ENCODE results near the gene GRHL1.
"Not testable (repeated sequence)": the region's sequence is repeated elsewhere in the genome, so short reads cannot be mapped to it uniquely, and the experiment has no call there.

Gene GRHL1

GRCh38 chr2:9951522-9952285, at the start of gene GRHL1:
GRHL1 (plus strand) TSS chr2:9951693; CDS start chr2:9951834, 141 bp downstream.
- DNase-seq (ENCODE audit: low read depth in 2 of 2), result peak; percentile 77 to 84

- no peak for DNase-seq (ENCODE audit: low read depth in 2 of 2)
These were observed 46.1 kb upstream of the GRHL1 start for GRCh38 chr2:9905413-9905812.

- DNase-seq (ENCODE audit: low read depth in 2 of 2), result no peak
These were observed 44.1 kb upstream of the GRHL1 start for GRCh38 chr2:9907402-9907801.

GRCh38 chr2:9908639-9909038, 42.9 kb upstream of the GRHL1 start:
- no peak for DNase-seq (ENCODE audit: low read depth in 2 of 2)

- DNase-seq (ENCODE audit: low read depth in 2 of 2), result no peak
These were observed 42.4 kb upstream of the GRHL1 start for GRCh38 chr2:9909106-9909505.

GRCh38 chr2:9910699-9911098, 40.8 kb upstream of the GRHL1 start:
- DNase-seq (ENCODE audit: low read depth in 2 of 2), result no peak

- DNase-seq (ENCODE audit: low read depth in 2 of 2), result no peak
These were observed 39.0 kb upstream of the GRHL1 start for GRCh38 chr2:9912468-9912867.

GRCh38 chr2:9914384-9915065, 37.0 kb upstream of the GRHL1 start:
- peak in 1 of 2 donors; percentile 17 for DNase-seq (ENCODE audit: low read depth in 2 of 2)

GRCh38 chr2:9918275-9918674, 33.2 kb upstream of the GRHL1 start:
- no peak for DNase-seq (ENCODE audit: low read depth in 2 of 2)

- DNase-seq (ENCODE audit: low read depth in 2 of 2), result no peak
These were observed 32.0 kb upstream of the GRHL1 start for GRCh38 chr2:9919512-9919911.

GRCh38 chr2:9927020-9927419, 24.5 kb upstream of the GRHL1 start:
- not testable (repeated sequence) for DNase-seq (ENCODE audit: low read depth in 2 of 2)

- DNase-seq (ENCODE audit: low read depth in 2 of 2), result no peak
These were observed 14.2 kb upstream of the GRHL1 start for GRCh38 chr2:9937258-9937657.

GRCh38 chr2:9937968-9938367, 13.5 kb upstream of the GRHL1 start:
- no peak for DNase-seq (ENCODE audit: low read depth in 2 of 2)

GRCh38 chr2:9939587-9940485, 11.7 kb upstream of the GRHL1 start:
- no peak for DNase-seq (ENCODE audit: low read depth in 2 of 2)

GRCh38 chr2:9941196-9941995, 10.1 kb upstream of the GRHL1 start:
- DNase-seq (ENCODE audit: low read depth in 2 of 2), result no peak

- no peak for DNase-seq (ENCODE audit: low read depth in 2 of 2)
These were observed 9.5 kb upstream of the GRHL1 start for GRCh38 chr2:9941996-9942390.

- DNase-seq (ENCODE audit: low read depth in 2 of 2), result no peak
These were observed 7.1 kb upstream of the GRHL1 start for GRCh38 chr2:9944330-9944758.

- DNase-seq (ENCODE audit: low read depth in 2 of 2), result no peak
These were observed 5.9 kb upstream of the GRHL1 start for GRCh38 chr2:9945596-9945995.

GRCh38 chr2:9946076-9946475, 5.4 kb upstream of the GRHL1 start:
- DNase-seq (ENCODE audit: low read depth in 2 of 2), result no peak

GRCh38 chr2:9946818-9947217, 4.7 kb upstream of the GRHL1 start:
- no peak for DNase-seq (ENCODE audit: low read depth in 2 of 2)

- no peak for DNase-seq (ENCODE audit: low read depth in 2 of 2)
These were observed 2.8 kb upstream of the GRHL1 start for GRCh38 chr2:9948721-9949120.
